HS-27A (cell line): Measurements from ENCODE around the gene INPP5A.
"Not testable (repeated sequence)": the region's sequence is repeated elsewhere in the genome, so short reads cannot be mapped to it uniquely, and the experiment has no call there.

Experiments
- DNase-seq: peaks from one replicate; pipeline ENCODE4 v3.0.0-alpha.2; 2012; ENCODE audit warnings: low read depth, missing footprints

INPP5A gene, protein sequence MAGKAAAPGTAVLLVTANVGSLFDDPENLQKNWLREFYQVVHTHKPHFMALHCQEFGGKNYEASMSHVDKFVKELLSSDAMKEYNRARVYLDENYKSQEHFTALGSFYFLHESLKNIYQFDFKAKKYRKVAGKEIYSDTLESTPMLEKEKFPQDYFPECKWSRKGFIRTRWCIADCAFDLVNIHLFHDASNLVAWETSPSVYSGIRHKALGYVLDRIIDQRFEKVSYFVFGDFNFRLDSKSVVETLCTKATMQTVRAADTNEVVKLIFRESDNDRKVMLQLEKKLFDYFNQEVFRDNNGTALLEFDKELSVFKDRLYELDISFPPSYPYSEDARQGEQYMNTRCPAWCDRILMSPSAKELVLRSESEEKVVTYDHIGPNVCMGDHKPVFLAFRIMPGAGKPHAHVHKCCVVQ

DNA sequence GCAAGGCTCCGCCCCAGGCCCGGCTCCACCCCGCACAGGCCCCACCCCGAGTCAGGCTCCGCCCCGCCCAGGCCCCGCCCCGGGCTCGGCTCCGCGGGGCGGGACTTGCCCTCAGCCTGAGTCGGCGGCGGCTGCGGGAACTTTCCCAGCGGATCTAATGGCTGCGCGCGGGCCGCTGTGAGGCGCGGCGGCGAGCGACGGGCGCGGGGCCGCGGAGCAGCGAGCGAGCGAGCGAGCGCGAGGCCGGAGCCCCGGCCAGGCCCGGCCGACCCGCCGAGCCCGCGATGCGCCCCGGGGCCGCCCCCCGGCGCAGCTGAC is at the start of gene INPP5A:
Gene INPP5A (plus strand): TSS at position 104 of the 318 bp plus-strand sequence. CDS start 310 bp downstream, outside the sequence.
- DNase-seq: no peak

DNA sequence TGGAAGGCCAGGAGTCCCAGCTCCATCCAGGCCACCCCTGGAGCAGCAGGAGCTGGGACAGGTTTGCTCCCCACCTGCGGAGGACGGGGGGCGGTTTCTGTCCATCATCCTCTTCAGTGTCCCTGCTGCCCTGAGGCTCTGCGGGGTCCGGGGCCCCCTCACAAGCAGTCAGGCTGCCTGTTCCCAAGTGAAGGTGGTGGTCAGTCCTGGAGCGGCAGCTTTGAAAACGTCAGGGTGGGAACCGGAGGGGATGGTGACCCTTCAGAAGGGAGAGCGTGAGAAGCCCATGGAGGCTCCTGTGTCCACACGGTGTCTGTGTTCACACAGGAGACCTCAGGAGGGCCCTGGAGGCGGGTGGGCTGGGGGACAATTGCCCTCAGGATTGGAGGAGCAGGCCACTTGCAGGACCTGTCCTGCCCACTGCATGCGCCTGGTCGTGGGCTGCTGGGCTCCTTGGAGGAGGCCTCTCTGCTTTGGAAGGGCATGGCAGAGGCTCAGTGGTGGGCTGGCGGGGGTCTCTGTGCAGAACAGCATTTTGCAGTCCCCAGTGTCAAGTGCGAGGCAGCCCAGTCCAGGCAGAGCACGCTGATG is 49.3 kb upstream of the INPP5A start:
- no peak for DNase-seq

DNA sequence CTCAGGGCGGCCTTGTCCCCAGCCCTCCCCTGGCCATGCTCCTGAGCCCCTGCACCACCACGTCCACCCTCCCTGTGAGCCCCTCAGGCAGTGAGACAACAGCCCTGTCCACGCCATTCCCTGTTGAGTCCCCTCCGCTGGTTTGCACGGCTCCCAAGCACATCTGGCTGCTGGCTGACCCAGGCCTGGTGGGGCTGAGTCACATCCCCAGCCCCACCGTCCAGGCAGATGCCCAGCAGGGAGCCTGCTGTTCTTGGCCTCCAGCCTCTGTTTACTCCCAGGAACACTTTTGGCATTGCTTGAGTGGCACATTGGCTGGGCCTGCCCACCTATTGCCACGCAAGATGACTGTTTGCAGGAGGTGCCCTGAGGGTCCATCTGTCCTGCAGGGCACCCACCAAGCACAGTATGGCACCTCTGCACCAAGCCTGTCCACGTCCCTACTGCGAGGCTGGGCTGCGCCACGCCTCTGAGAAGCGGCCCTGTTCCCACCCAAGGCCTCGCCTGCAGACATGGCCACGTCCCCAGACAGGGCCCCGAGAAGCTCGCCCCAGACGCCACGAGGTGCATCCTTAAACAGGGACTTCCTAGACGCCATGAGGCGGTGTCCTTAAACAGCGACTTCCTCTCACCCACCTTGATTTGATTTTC is 48.4 kb upstream of the INPP5A start:
- no peak for DNase-seq

DNA sequence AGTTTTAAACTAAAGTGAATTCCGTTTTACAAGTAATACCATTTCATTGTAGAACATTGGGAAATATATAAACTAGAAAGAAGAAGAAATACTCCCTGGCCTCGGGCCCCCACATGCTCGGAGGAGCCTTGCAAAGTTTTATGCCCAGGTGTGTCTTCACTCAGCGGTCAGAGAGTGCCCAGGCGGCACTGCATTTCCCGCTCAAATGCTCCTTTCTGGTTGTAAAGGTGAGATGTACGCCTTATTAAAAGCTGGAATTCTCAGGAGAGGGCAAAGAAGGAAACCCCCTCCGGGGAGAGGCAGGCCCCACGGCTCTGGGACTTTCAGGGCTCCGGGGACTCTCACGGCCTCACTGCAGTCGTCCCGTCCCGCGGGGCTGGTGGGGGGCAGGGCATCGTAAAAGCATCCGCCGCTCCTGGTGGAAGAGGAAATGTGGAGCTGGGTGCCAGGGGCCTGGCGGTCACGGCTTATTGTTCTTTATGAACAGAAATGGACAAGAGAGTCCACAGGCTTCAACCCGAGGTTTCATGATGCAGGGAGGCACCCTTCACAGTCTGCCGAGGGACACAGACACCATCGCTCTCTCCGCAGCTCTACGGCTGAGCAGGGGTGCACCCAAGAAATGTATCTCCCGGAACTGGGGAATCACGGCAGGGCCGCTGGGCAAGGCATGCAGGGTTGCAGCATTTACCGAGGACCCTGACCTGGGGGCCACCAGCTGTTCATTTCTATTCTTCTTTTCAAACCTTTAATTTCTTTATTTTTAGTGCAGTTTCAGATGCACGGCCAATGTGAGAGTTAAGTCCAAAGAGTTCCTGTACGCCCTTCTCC is 47.7 kb upstream of the INPP5A start:
- no peak for DNase-seq

DNA sequence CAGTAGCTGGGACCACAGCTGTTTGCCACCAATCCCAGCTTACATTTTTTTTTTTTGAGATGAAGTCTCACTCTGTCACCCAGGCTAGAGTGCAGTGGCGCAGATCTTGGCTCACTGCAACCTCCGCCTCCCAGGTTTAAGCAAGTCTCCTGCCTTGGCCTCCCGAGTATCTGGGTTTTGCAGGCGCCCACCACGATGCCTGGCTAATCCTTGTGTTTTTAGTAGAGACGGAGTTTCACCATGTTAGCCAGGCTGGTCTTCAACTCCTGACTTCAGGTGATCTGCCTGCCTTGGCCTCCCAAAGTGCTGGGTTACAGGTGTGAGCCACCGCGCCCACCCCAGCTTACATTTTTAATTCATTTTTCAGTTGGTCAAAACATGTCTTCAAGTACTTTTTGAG is 46.1 kb upstream of the INPP5A start:
- DNase-seq: not testable (repeated sequence)

DNA sequence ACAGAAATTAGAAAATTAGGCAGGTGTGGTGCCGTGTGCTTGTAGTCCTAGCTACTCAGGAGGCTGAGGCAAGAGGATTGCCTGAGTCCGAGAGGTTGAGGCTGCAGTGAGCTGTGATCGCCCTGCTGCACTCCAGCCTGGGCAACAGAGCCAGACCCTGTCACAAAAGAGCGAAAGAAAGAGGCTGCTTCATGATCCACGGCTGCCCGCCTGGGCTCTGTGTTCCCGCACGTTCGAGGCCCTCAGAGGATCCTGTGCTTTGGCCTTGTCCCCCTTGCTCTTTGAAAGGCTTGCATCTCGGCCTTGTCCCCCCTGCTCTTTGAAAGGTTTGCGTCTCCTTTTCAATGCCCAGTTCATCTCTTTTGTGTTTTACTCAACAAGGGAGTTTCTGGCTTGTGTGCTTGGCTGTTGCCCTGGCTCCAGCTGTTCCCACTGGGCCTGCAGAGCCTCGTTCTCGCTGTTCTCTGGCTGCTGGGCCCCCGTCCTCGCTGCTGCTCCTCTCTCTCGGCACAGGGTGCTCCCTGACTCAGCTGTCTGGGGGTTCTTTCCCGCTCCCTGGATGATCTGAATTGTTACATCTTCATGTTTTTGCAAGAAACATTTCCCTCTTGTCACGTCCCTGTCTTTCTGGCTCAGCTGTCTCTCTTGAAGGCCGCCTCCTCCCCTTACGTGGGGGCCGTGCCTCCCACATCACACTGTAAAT is 45.1 kb upstream of the INPP5A start:
- DNase-seq: no peak

DNA sequence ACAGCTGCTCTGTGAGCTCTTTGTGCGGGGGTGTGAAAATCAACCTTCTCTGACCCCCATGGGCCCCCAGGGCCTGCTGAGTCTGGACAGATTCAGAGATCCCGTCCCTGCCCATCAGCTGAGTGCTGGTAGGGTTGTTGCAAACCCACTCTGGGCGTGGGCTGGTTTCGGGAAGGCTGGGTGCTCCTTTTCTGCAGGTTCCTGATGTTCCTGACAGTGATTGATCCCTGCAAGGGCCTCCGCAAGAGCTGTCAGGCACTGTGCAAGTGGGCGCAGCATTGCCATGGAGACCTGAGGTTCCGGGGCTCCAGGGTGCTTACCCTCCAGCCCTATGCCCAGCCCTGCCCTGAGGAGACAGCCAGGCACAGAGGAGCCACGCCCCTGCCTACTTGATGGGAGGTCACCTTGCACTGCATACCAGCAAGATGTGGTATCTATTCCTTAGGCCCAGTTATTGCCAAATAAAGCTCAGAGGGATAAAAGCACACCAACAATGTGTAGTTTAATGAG is 44.3 kb upstream of the INPP5A start:
- no peak for DNase-seq

DNA sequence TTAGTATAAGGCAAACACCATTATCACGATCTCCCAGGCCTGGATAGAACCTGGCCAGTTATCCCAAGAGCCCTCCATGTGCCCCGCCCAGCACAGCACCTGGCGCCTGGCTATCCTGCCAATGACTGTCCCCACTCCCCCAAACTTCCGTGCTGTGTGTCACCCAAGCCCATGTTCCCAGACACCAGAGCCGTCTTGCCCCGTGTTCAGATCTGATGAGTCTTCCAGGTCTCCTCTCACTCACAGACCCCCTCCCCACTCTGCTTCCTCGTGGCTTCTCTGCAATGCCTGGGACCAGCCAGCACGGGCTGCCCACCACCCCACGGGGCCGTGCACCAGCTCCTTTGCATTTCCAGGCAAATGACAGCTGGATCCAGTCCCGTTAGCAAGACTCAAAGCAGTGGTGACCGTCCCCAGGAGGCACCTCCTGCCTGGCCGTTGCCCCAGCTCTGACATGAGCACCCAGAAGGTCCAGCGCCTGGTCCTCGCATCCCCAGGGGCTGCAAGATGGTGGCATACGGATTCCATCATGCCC is 43.8 kb upstream of the INPP5A start:
- no peak for DNase-seq

DNA sequence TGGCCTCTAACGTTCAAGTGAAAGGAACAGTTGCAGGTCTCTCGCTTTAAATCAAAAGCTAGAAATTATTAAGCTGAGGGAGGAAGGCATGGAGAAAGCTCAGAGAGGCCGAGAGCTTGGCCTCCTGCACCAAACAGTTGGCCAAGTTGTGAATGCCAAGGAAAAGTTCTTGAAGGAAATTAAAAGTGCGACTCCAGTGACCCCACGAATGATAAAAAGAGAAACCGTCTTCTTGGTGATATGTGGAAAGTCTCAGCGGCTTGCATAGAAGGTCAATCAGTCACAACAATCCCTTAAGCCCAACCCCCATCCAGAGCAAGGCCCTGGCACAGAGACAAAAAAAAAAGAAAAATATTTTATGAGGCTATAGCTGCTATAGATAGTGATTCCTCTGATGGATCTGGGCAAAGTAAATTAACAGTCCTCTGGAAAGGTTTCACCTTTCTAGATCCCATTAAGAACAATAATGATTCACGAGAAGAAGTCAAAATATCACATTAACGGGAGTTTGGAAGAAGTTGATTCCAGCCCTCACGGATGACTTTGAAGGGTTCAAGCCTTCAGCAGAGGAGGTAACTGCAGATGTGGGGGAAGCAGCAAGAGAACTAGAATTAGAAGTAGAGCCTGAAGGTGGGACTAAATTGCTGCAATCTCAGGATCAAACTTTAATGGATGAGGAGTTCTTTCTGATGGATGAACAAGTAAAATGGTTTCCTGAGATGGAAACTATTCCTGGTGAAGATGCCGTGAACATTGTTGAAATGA is 42.5 kb upstream of the INPP5A start:
- no peak for DNase-seq

DNA sequence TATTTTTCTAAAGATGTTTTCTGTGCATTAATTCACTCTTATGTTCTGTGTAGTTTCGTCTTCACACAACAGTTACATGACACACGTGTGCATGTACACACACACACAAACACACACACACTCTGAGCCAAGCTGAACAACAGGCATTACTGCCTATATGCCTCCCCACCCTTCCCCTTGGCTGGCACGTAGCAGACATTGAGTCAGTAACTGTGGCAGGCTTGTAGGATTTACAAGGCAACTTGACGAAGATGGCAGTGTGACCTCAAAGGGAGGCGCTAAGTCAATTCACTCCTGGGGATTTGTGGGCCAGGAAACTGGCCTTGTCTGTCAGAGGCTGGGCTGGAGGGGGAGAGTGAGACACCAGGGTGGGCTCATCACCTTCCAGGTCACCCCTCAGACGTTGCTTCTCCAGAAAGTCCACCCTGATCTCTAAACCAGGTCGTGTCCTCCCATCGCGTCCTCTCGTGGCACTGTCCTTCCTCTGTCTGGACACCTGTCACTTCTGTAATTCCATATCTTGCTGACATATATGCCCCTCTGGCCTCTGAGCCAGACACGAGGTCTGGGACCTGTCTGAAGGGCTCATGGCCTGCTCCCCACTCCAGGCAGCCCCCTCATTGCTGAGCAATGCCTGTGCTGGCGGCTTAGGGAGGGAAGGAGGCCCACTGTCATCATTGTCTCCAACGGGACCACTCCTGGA is 41.1 kb upstream of the INPP5A start:
- DNase-seq: no peak

DNA sequence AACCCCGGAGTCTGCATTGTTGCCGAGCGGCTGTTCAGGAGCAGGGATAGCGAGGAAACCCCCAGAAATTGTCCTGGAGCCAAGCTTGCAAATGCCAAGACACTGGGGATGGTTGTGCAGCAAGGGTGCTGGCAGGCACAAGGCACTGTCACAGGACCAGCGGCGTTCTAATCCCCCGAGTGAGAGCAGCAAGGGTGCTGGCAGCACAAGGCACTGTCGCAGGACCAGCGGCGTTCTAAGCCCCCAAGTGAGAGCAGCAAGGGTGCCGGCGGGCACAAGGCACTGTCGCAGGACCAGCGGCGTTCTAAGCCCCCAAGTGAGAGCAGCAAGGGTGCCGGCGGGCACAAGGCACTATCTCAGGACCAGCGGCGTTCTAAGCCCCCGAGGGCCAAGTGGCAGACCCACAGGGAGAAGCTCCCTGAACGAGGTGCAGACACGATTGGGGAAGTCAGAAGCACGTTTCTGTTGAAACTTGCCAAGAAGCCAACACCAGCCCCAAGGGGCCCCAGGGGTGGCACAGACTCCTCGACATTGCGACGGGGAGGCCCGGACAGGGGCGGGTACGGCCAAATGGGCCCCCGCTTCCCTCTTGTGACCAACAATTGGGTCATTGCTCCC is 40.4 kb upstream of the INPP5A start:
- no peak for DNase-seq

DNA sequence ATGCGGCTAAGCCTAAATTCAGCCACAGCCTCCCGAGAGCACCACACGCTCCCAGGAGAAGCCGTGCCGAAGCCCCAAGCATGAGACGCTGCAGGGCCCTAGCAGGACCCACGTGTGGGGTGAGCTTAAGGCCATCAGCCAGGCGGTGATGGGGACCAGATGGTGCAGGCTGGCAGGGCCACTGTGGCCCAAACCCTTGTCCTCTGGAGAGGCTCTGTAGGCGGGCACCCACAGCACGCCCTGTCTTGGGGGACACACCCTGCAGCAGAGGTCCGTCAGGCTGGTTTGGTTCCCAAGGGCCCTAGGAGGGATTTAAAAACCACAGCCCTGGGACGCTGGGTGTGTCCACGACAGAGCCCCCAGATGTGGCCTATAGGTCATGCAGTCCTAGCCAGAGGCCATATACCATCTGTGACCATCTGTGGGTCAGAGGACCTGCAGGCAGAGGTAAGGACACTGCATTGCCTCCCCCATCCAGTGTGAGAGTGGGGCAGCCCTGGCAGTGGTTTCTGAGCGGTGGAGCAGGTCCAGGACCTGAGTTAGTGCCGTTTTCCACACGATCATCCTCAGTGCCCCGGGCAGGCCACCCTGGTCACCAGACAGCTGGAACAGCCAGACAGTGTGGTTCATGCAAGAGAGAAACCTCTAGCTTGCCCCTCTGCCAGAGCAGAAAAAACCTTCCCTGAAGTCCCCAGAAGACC is 39.6 kb upstream of the INPP5A start:
- no peak for DNase-seq

DNA sequence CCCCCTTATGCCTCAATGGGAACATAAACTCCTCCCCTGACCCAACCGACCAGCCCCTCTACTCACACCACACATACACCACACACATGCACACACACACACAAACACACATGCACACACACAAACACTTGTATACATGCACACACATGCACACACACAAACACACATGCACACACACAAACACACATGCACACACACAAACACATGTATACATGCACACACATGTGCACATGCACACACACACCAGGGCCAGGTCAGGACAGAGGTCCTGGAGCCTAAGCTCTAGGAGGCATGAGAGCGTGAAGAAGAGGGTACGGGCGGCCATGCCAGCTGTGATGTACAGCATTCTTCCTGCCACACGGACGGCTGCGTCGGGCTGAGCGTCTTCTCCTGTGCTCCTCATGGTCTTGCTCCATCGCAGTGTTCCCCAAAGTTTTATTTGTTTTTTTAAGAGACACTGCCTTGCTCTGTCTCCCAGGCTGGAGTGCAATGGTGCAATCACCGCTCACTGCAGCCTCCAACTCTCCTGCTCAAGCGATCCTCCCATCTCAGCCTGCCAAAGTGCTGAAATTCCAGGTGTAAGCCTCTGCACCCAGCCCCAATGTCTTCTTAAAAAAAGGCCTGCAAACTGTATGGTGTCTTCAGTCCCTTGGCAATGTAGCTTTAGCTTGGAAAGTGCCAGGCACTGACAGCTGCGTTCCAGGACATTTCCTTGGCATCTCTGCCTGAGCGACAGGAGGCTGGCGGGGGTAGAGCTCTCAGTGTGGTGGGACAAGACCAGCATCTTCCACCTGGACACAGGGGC is 38.8 kb upstream of the INPP5A start:
- DNase-seq: no peak

DNA sequence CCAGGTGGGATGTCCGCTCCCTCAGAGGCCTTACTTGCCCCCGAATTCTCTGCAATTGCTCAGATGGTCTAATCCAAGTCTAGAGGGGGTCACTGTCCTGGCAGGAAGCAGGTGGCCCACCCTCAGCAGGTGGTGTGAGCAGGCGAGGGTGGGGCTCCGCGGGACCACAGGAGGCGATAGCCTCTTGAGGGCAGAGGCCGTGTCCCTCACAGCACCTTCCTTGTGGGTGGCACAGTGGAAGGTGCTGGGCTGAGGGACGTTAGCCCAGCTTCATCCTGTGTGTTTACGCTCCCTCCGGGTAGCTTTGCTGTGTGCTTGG is 38.3 kb upstream of the INPP5A start:
- no peak for DNase-seq

DNA sequence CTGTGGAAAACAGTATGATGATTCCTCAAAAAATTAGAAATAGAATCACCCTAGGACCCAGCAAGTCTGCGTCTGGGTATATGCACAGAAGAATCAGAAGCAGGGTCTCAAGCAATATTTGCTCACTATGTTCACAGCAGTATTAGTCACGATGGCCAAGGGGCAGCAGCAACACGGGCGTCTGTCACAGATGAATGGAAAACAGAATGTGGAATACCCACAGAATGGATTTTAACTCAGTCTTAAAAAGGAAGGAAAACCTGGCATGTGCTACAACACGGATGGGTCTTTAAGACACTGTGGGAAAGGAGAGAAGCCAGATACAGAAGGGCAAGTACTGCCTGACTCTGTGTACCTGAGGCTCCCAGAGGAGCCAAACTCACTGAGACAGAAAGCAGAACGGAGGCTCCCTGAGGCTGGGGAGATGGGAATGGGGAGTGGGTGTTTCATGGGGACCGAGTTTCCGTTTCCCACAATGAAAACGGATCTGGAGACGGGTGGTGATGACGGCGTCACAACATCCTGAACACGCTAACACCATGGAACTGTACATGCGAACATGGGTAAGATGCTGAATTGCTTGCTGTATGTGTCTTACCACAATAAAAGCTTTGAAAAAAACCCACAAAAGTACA is 36.7 kb upstream of the INPP5A start:
- DNase-seq: no peak

DNA sequence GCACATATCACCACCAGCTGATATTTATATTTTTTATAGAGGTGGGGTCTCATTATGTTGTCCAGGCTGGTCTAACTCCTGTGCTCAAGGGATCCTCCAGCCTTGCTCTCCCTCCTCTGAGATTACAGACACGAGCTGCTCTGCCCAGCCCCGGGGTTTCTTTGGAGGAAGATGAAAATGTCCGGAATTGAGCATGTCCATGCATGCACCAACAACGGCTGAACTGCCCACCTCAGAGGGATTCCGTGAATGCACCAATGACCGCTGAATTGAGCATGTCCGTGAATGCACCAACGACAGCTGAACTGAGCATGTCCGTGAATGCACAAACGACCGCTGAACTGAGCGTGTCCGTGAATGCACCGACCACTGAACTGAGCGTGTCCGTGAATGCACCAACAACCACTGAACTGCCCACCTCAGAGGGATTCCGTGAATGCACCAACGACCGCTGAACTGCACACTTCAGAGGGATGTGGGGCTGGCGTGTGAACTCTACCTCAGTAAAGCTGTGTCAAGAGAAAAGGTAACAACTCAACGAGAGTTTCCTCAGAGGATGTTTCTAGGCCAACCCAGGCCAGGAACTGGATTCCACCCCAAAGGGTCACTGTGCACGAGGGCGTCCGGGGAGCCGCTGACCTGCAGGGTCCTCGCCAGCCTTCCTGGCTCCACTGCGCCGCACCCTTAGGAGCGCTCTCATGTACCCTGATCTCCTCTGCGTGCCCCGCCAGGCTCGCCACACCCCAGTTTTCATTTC is 34.9 kb upstream of the INPP5A start:
- DNase-seq: no peak
